Testis (tissue), 2 donors: ENCODE results near the gene PKN3.

ENCODE experiments used
- CTCF ChIP-seq, 3 experiments: fragments of 450-650 bp in 2 of 3; fragments of 200-600 bp in 1 of 3; sonication (generic) in 1 of 3; IDR thresholded peaks; one replicate each; pipeline ENCODE4 v1.5.1; 2016 to 2019; ENCODE audit warnings: antibody characterized with exemption in 3 of 3, mild to moderate bottlenecking in 2 of 3, moderate library complexity in 1 of 3
- POLR2A ChIP-seq: fragments of 450-650 bp; IDR thresholded peaks from one replicate; pipeline ENCODE4 v1.6.1; 2017; ENCODE audit warnings: antibody characterized with exemption, mild to moderate bottlenecking, moderate library complexity

GRCh38 chr9:128714586-128715435 lies 12.5 kb downstream of the PKN3 start:
- TF ChIP-seq CTCF (IDR thresholded peaks at IDR 0.05) (no peak), POLR2A (no peak)
